ENCODE results near the gene LPAR5.
"Not testable (repeated sequence)": the region's sequence is repeated elsewhere in the genome, so short reads cannot be mapped to it uniquely, and the experiment has no call there.

- not testable (repeated sequence) for TF ChIP-seq EZH2phosphoT487 (IDR thresholded peaks at IDR 0.05; ENCODE audit: borderline replicate concordance, low read length); CTCF (conservative IDR thresholded peaks at IDR 0.05; ENCODE audit: low read depth, low read length)
These were observed 49.2 kb downstream of the LPAR5 start for GRCh38 chr12:6586569-6586968.

Data from PC-3 (cell line).